ENCODE results near the gene ITPKC.

The ITPKC gene

GRCh38 chr19:40673397-40673796 lies 43.5 kb upstream of the ITPKC start:
- no peak overlapping the region for H3K4me3 ChIP-seq (ENCODE audit: low read length)
- no peak for DNase-seq (ENCODE audit: low read depth)
- TF ChIP-seq CTCF (conservative IDR thresholded peaks at IDR 0.05; ENCODE audit: low read length) = no peak

- no peak for TF ChIP-seq CTCF (conservative IDR thresholded peaks at IDR 0.05; ENCODE audit: low read length)
- no peak overlapping the region for H3K4me3 ChIP-seq (ENCODE audit: low read length)
- DNase-seq (ENCODE audit: low read depth) = no peak
Observed at GRCh38 chr19:40674291-40674690, 42.6 kb upstream of the ITPKC start.

- TF ChIP-seq CTCF (conservative IDR thresholded peaks at IDR 0.05; ENCODE audit: low read length) = no peak
- H3K4me3 ChIP-seq (ENCODE audit: low read length) = no peak overlapping the region
- no peak for DNase-seq (ENCODE audit: low read depth)
Observed at GRCh38 chr19:40677156-40677555, 39.8 kb upstream of the ITPKC start.

GRCh38 chr19:40681039-40681438 lies 35.9 kb upstream of the ITPKC start:
- TF ChIP-seq CTCF (conservative IDR thresholded peaks at IDR 0.05; ENCODE audit: low read length) = no peak
- DNase-seq (ENCODE audit: low read depth) = no peak
- no peak overlapping the region for H3K4me3 ChIP-seq (ENCODE audit: low read length)

GRCh38 chr19:40682431-40682964 lies 34.4 kb upstream of the ITPKC start:
- DNase-seq (ENCODE audit: low read depth) = no peak
- no peak overlapping the region for H3K4me3 ChIP-seq (ENCODE audit: low read length)
- TF ChIP-seq CTCF (conservative IDR thresholded peaks at IDR 0.05; ENCODE audit: low read length) = no peak

- DNase-seq (ENCODE audit: low read depth) = no peak
- no peak for TF ChIP-seq CTCF (conservative IDR thresholded peaks at IDR 0.05; ENCODE audit: low read length)
Observed at GRCh38 chr19:40683437-40683836, 33.5 kb upstream of the ITPKC start.

GRCh38 chr19:40684280-40684679 lies 32.6 kb upstream of the ITPKC start:
- H3K4me3 ChIP-seq (ENCODE audit: low read length) = no peak overlapping the region
- no peak for TF ChIP-seq CTCF (conservative IDR thresholded peaks at IDR 0.05; ENCODE audit: low read length)
- DNase-seq (ENCODE audit: low read depth) = no peak

More at GRCh38 chr19:40683437-40683836, 33.5 kb upstream of the ITPKC start:
- H3K4me3 ChIP-seq (ENCODE audit: low read length) = no peak overlapping the region

Measured in AG10803 (cell line).